SK-N-SH treated with all-trans-retinoic acid at 6 μM for 48 hours (cell line): Measurements from ENCODE around the gene GAPVD1.
"Not testable (repeated sequence)": the region's sequence is repeated elsewhere in the genome, so short reads cannot be mapped to it uniquely, and the experiment has no call there.

Experiments
- ATAC-seq: fragments of 200-7000 bp; cut with Tn5 transposase; 3 replicates; pipeline ENCODE4 v1.9.1; 2020; ENCODE audit warnings: mild to moderate bottlenecking, moderate library complexity
- ARNTL ChIP-seq: fragments of 450-650 bp; formaldehyde crosslinking; IDR thresholded peaks from 2 replicates; pipeline ENCODE4 v1.5.0; 2020; ENCODE audit warnings: low read depth, mild to moderate bottlenecking, moderate library complexity, borderline replicate concordance
- BACH2 ChIP-seq: fragments of 250-450 bp; sonication (Bioruptor Pico); IDR thresholded peaks from 2 replicates; pipeline ENCODE4 v1.9.0; 2021; ENCODE audit warnings: mild to moderate bottlenecking, borderline replicate concordance
- CSDC2 ChIP-seq: fragments of 250-450 bp; sonication (Bioruptor Pico); IDR thresholded peaks from 2 replicates; pipeline ENCODE4 v1.5.0; 2020; ENCODE audit warnings: mild to moderate bottlenecking, moderate library complexity
- ESRRG ChIP-seq: fragments of 250-450 bp; sonication (Bioruptor Pico); IDR thresholded peaks from 2 replicates; pipeline ENCODE4 v1.6.1; 2021; ENCODE audit warnings: mild to moderate bottlenecking
- GLIS3 ChIP-seq: fragments of 250-450 bp; sonication (Bioruptor Pico); IDR thresholded peaks from 2 replicates; pipeline ENCODE4 v1.5.0; 2020; ENCODE audit warnings: mild to moderate bottlenecking, moderate library complexity
- ISL1 ChIP-seq: fragments of 250-450 bp; sonication (Bioruptor Pico); IDR thresholded peaks from 2 replicates; pipeline ENCODE4 v2.1.2; 2022; ENCODE audit warnings: mild to moderate bottlenecking, moderate library complexity
- OSR1 ChIP-seq: fragments of 250-450 bp; sonication (Bioruptor Pico); IDR thresholded peaks from 2 replicates; pipeline ENCODE4 v1.8.0; 2022; ENCODE audit warnings: moderate library complexity, mild to moderate bottlenecking, inconsistent platforms
- PPARA ChIP-seq: fragments of 250-450 bp; sonication (Bioruptor Pico); IDR thresholded peaks from 2 replicates; pipeline ENCODE4 v1.5.0; 2020; ENCODE audit warnings: mild to moderate bottlenecking, borderline replicate concordance
- RARB ChIP-seq: fragments of 250-450 bp; sonication (Bioruptor Pico); IDR thresholded peaks from 2 replicates; pipeline ENCODE4 v1.8.0; 2021; ENCODE audit warnings: mild to moderate bottlenecking, moderate library complexity
- TCF4 ChIP-seq: fragments of 250-450 bp; sonication (Bioruptor Pico); IDR thresholded peaks from 2 replicates; pipeline ENCODE4 v1.8.0; 2021; ENCODE audit warnings: mild to moderate bottlenecking, moderate library complexity, borderline replicate concordance
- TOX ChIP-seq: fragments of 250-450 bp; sonication (Bioruptor Pico); IDR thresholded peaks from 2 replicates; pipeline ENCODE4 v1.8.0; 2021; ENCODE audit warnings: mild to moderate bottlenecking, moderate library complexity, borderline replicate concordance
- ZC3H10 ChIP-seq: fragments of 250-450 bp; sonication (Bioruptor Pico); IDR thresholded peaks from 2 replicates; pipeline ENCODE4 v1.5.1; 2021; ENCODE audit warnings: mild to moderate bottlenecking, moderate library complexity
- ZFP3 ChIP-seq: fragments of 250-450 bp; sonication (Bioruptor Pico); IDR thresholded peaks from 2 replicates; pipeline ENCODE4 v1.5.0; 2020; ENCODE audit warnings: mild to moderate bottlenecking, moderate library complexity
- ZFP30 ChIP-seq: fragments of 450-650 bp; formaldehyde crosslinking; IDR thresholded peaks from 2 replicates; pipeline ENCODE4 v1.5.0; 2022; ENCODE audit warnings: mild to moderate bottlenecking, moderate library complexity
- ZNF565 ChIP-seq: fragments of 450-650 bp; formaldehyde crosslinking; conservative IDR thresholded peaks from 2 replicates; pipeline ENCODE4 v1.5.0; 2020; ENCODE audit warnings: low read depth, mild to moderate bottlenecking, moderate library complexity
- ZNF70 ChIP-seq: fragments of 450-650 bp; formaldehyde crosslinking; IDR thresholded peaks from 2 replicates; pipeline ENCODE4 v1.5.0; 2020; ENCODE audit warnings: mild to moderate bottlenecking, moderate library complexity
- ZNF8 ChIP-seq: fragments of 450-650 bp; formaldehyde crosslinking; IDR thresholded peaks from 2 replicates; pipeline ENCODE4 v1.5.0; 2020; ENCODE audit warnings: mild to moderate bottlenecking, moderate library complexity
- TF ChIP-seq, protein P1 (sequence below): fragments of 250-450 bp; sonication (Bioruptor Pico); IDR thresholded peaks from 2 replicates; pipeline ENCODE4 v1.8.0; 2021; ENCODE audit warnings: low read depth, mild to moderate bottlenecking, moderate library complexity, borderline replicate concordance
- TF ChIP-seq, protein P2 (sequence below): fragments of 250-450 bp; sonication (Bioruptor Pico); IDR thresholded peaks from 2 replicates; pipeline ENCODE4 v1.5.1; 2020; ENCODE audit warnings: low read depth, mild to moderate bottlenecking, moderate library complexity
- TF ChIP-seq, protein P3 (sequence below): fragments of 250-450 bp; sonication (Bioruptor Pico); IDR thresholded peaks from 2 replicates; pipeline ENCODE4 v1.8.0; 2020; ENCODE audit warnings: mild to moderate bottlenecking, moderate library complexity, borderline replicate concordance
- TF ChIP-seq, protein P4 (sequence below): fragments of 250-450 bp; sonication (Bioruptor Pico); IDR thresholded peaks from 2 replicates; pipeline ENCODE4 v1.5.0; 2020; ENCODE audit warnings: mild to moderate bottlenecking, moderate library complexity
- TF ChIP-seq, protein P5 (sequence below): fragments of 250-450 bp; sonication (Bioruptor Pico); IDR thresholded peaks from 2 replicates; pipeline ENCODE4 v1.5.1; 2021; ENCODE audit warnings: mild to moderate bottlenecking, moderate library complexity

Gene GAPVD1

DNA sequence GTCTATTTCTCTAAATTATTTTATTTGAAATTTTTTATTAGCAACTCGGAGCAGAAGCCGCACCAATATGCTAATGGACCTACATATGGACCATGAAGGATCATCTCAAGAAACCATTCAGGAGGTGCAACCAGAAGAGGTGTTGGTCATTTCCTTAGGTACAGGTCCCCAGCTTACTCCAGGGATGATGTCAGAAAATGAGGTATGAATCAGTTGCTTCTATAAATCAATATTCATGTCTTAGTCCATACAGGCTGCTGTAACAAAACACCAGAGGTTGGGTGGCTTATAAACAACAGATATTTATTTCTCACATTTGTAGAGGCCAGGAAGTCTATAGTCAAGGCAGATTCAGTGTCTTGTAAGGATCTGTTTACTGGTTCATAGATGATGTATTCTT lies 50.8 kb downstream of the GAPVD1 start:
- no peak for TF ChIP-seq PPARA (CRISPR knock-in tag)
- TF ChIP-seq ZNF8 (CRISPR knock-in tag): no peak
- TF ChIP-seq TOX (CRISPR knock-in tag): no peak
- no peak for TF ChIP-seq ARNTL (CRISPR knock-in tag)
- no peak for TF ChIP-seq ZNF565
- TF ChIP-seq, protein P1, sequence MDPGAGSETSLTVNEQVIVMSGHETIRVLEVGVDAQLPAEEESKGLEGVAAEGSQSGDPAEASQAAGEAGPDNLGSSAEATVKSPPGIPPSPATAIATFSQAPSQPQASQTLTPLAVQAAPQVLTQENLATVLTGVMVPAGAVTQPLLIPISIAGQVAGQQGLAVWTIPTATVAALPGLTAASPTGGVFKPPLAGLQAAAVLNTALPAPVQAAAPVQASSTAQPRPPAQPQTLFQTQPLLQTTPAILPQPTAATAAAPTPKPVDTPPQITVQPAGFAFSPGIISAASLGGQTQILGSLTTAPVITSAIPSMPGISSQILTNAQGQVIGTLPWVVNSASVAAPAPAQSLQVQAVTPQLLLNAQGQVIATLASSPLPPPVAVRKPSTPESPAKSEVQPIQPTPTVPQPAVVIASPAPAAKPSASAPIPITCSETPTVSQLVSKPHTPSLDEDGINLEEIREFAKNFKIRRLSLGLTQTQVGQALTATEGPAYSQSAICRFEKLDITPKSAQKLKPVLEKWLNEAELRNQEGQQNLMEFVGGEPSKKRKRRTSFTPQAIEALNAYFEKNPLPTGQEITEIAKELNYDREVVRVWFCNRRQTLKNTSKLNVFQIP (CRISPR knock-in tag): no peak
- TF ChIP-seq BACH2: no peak
- TF ChIP-seq OSR1 (CRISPR knock-in tag): no peak
- no peak for TF ChIP-seq RARB
- ATAC-seq: no peak

DNA sequence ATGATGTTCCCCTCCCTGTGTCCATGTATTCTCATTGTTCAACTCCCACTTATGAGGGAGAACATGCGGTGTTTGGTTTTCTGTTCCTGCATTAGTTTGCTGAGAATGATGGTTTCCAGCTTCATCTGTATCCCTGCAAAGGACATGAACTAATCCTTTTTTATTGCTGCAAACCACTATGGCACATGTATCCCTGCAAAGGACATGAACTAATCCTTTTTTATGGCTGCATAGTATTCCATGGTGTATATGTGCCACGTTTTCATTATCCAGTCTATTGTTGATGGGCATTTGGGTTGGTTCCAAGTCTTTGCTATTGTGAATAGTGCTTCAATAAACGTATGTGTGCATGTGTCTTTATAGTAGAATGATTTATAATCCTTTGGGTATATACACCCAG lies 54.7 kb downstream of the GAPVD1 start:
- not testable (repeated sequence) for ATAC-seq

DNA sequence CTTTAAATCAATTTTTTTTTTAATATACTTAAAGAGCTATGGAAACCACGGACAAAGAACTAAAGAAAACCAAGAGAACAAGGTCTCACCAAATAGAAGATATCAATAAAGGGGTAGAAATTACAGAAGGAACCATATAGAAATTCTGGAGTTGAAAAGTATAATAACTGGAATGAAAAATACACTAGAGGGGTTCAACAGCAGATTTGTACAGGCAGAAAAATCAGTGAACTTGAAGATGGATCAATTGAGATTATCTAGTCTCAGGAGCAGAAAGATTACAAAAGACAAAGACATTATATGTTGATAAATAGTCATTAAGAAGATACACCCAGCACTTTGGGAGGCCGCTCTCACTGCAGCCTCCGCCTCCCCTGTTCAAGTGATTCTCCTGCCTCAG lies 56.1 kb downstream of the GAPVD1 start:
- TF ChIP-seq TCF4 (CRISPR knock-in tag) (no peak), BACH2 (no peak), CSDC2 (CRISPR knock-in tag) (no peak), RARB (no peak), TOX (CRISPR knock-in tag) (no peak), ZNF8 (CRISPR knock-in tag) (no peak), ESRRG (CRISPR knock-in tag) (no peak), ISL1 (CRISPR knock-in tag) (no peak), ZFP30 (CRISPR knock-in tag) (no peak), ARNTL (CRISPR knock-in tag) (no peak), ZNF565 (no peak), ZFP3 (no peak), GLIS3 (no peak)
- TF ChIP-seq, protein P2, sequence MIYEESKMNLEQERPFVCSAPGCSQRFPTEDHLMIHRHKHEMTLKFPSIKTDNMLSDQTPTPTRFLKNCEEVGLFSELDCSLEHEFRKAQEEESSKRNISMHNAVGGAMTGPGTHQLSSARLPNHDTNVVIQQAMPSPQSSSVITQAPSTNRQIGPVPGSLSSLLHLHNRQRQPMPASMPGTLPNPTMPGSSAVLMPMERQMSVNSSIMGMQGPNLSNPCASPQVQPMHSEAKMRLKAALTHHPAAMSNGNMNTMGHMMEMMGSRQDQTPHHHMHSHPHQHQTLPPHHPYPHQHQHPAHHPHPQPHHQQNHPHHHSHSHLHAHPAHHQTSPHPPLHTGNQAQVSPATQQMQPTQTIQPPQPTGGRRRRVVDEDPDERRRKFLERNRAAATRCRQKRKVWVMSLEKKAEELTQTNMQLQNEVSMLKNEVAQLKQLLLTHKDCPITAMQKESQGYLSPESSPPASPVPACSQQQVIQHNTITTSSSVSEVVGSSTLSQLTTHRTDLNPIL: no peak
- TF ChIP-seq, protein P3, sequence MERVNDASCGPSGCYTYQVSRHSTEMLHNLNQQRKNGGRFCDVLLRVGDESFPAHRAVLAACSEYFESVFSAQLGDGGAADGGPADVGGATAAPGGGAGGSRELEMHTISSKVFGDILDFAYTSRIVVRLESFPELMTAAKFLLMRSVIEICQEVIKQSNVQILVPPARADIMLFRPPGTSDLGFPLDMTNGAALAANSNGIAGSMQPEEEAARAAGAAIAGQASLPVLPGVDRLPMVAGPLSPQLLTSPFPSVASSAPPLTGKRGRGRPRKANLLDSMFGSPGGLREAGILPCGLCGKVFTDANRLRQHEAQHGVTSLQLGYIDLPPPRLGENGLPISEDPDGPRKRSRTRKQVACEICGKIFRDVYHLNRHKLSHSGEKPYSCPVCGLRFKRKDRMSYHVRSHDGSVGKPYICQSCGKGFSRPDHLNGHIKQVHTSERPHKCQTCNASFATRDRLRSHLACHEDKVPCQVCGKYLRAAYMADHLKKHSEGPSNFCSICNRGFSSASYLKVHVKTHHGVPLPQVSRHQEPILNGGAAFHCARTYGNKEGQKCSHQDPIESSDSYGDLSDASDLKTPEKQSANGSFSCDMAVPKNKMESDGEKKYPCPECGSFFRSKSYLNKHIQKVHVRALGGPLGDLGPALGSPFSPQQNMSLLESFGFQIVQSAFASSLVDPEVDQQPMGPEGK: no peak
- TF ChIP-seq, protein P4, sequence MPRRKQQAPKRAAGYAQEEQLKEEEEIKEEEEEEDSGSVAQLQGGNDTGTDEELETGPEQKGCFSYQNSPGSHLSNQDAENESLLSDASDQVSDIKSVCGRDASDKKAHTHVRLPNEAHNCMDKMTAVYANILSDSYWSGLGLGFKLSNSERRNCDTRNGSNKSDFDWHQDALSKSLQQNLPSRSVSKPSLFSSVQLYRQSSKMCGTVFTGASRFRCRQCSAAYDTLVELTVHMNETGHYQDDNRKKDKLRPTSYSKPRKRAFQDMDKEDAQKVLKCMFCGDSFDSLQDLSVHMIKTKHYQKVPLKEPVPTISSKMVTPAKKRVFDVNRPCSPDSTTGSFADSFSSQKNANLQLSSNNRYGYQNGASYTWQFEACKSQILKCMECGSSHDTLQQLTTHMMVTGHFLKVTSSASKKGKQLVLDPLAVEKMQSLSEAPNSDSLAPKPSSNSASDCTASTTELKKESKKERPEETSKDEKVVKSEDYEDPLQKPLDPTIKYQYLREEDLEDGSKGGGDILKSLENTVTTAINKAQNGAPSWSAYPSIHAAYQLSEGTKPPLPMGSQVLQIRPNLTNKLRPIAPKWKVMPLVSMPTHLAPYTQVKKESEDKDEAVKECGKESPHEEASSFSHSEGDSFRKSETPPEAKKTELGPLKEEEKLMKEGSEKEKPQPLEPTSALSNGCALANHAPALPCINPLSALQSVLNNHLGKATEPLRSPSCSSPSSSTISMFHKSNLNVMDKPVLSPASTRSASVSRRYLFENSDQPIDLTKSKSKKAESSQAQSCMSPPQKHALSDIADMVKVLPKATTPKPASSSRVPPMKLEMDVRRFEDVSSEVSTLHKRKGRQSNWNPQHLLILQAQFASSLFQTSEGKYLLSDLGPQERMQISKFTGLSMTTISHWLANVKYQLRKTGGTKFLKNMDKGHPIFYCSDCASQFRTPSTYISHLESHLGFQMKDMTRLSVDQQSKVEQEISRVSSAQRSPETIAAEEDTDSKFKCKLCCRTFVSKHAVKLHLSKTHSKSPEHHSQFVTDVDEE (CRISPR knock-in tag): no peak
- TF ChIP-seq, protein P1 (CRISPR knock-in tag): no peak
- no peak for ATAC-seq

DNA sequence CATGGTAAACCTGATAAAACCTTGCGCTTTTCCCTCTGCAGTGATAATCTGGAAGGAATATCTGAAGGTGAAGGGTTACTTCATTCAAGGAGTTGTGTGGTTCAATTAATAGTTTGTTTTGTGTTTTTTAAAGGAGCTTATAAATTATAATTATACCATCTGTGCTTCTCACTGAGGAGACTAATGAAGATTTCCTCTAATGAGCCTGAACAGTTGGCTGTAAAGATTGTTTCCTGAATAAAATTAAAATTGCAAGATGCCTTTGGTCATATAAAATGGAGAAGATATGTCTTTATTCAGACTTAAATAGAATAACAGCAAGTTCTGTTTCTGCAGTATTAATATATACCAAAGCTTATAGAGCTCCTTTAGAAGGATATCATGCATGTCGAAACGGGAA lies 59.9 kb downstream of the GAPVD1 start:
- TF ChIP-seq, protein P4 (CRISPR knock-in tag): no peak
- no peak for TF ChIP-seq ZNF565
- TF ChIP-seq ZC3H10 (CRISPR knock-in tag): no peak
- TF ChIP-seq ZFP30 (CRISPR knock-in tag): no peak
- TF ChIP-seq TOX (CRISPR knock-in tag): no peak
- TF ChIP-seq ZNF70 (CRISPR knock-in tag): no peak
- TF ChIP-seq, protein P5, sequence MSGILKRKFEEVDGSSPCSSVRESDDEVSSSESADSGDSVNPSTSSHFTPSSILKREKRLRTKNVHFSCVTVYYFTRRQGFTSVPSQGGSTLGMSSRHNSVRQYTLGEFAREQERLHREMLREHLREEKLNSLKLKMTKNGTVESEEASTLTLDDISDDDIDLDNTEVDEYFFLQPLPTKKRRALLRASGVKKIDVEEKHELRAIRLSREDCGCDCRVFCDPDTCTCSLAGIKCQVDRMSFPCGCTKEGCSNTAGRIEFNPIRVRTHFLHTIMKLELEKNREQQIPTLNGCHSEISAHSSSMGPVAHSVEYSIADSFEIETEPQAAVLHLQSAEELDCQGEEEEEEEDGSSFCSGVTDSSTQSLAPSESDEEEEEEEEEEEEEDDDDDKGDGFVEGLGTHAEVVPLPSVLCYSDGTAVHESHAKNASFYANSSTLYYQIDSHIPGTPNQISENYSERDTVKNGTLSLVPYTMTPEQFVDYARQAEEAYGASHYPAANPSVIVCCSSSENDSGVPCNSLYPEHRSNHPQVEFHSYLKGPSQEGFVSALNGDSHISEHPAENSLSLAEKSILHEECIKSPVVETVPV (CRISPR knock-in tag): no peak
- no peak for TF ChIP-seq ZFP3
- TF ChIP-seq RARB: no peak
- TF ChIP-seq, all 23 proteins: peak for 0
- no peak for ATAC-seq
